ENCODE data around the gene CGREF1.

DNA sequence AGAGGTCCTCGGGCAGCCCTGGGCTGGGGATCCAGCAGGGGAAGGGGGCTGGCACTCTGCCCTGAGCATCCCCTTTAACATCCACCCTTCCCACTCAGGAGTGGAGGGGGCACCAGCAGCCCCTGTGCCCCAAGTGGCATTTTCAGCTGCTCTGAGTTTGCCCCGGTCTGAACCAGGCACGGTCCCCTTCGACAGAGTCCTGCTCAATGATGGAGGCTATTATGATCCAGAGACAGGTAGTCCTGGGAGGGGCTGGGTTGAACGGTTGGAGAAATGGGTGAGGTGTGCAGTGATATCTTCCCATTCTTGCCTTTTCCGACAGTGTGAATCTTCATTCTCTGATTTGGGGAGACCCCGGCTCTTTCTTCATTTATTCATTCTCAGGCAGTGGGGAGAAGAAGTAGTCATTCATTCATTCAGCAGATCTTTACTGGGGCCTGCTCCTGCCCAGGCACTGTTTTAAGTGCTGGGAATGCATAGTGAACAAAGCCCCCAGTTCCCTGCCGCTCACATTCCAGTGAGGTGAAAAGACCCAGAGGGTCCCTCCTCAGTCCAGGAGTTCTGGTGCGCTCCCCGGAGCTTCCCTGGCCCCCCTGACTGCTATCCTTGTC, 33.8 kb downstream of the CGREF1 start:
- TF ChIP-seq, protein P1, sequence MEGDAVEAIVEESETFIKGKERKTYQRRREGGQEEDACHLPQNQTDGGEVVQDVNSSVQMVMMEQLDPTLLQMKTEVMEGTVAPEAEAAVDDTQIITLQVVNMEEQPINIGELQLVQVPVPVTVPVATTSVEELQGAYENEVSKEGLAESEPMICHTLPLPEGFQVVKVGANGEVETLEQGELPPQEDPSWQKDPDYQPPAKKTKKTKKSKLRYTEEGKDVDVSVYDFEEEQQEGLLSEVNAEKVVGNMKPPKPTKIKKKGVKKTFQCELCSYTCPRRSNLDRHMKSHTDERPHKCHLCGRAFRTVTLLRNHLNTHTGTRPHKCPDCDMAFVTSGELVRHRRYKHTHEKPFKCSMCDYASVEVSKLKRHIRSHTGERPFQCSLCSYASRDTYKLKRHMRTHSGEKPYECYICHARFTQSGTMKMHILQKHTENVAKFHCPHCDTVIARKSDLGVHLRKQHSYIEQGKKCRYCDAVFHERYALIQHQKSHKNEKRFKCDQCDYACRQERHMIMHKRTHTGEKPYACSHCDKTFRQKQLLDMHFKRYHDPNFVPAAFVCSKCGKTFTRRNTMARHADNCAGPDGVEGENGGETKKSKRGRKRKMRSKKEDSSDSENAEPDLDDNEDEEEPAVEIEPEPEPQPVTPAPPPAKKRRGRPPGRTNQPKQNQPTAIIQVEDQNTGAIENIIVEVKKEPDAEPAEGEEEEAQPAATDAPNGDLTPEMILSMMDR (IDR thresholded peaks at IDR 0.05), result no peak
- TF ChIP-seq POLR2A (IDR thresholded peaks at IDR 0.05), result no peak

Data from esophagus squamous epithelium (tissue), 4 donors.